GM21576 (cell line): ENCODE results near the gene GPR141.
"Not testable (repeated sequence)": the region's sequence is repeated elsewhere in the genome, so short reads cannot be mapped to it uniquely, and the experiment has no call there.

Experiments
- ATAC-seq: cut with Tn5 transposase; IDR thresholded peaks from one replicate; pipeline ENCODE4 v1.9.1; 2021; ENCODE audit warnings: mild to moderate bottlenecking, moderate library complexity; ENCODE audit not compliant: unreplicated experiment

The GPR141 gene

DNA sequence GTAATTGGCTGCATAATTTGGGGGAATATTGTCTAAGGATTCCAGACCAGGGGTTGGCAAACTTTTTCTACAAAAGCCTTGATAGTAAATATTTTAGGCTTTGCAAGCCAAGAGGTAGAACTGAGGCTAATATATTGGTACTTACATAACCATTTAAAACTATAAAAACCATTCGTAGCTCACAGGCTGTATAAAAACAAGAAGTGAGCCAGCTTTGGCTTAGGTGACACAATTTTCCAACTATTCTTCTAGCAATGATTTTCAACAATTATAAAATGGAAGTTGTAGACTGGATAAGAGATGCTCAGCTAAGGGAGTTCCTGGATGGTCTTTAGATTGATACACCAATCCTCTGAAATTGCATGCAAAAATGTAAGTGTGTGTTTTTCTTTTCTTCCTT is 1.4 kb downstream of the GPR141 start:
- ATAC-seq: no peak

DNA sequence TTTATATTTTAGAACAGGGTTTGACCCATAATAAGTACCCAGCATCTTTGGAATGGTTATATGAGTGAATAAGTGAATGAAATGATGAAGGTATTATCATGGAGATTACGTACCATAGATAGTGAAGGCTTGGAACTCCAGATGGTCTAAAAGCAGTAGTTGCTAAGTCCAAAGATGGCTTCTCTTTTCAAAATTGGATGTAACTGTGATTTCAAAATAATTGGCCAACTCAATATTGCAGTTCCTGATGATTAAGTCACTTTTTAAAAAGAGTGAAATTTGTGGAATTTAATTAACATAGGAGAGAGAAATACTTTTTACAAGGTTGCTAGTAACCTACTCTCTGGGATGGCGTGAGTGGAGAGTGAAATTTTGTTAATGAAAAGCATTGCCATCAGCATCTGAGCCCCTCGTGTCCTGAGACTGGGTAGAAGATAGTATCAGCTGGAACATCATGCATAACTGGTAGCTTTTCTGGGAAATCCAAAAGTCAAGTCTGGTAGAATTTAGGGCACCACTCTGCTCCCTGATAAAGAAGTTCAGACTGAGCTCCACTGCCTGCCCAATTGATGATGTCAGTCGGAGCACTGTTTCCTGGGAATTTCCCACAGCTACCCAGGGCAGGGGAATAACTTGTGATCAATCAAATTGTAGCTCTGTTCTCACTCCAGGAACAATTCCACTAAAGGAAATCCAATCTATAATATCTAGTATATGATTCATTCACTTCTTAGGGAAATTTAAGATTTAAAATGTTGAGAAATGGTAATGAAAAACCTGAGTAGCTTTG is 3.2 kb downstream of the GPR141 start:
- no peak for ATAC-seq

DNA sequence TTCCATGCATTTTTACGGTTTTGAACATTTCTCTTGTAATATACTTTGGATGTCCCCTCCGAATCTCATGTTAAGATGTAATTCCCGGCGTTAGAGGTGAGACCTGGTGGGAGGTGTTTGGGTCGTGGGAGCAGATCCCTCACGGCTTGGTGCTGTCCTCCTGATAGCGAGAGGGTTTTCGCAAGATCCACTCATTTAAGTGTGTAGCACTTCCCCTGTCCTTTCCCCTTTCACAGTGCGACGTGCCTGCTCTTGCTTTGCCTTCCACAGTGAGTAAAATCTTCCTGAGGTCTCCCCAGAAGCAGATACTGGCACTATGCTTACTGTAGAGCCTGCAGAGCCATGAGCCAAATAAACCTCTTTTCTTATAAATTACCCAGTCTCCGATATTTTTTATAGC is 6.6 kb downstream of the GPR141 start:
- no peak for ATAC-seq

DNA sequence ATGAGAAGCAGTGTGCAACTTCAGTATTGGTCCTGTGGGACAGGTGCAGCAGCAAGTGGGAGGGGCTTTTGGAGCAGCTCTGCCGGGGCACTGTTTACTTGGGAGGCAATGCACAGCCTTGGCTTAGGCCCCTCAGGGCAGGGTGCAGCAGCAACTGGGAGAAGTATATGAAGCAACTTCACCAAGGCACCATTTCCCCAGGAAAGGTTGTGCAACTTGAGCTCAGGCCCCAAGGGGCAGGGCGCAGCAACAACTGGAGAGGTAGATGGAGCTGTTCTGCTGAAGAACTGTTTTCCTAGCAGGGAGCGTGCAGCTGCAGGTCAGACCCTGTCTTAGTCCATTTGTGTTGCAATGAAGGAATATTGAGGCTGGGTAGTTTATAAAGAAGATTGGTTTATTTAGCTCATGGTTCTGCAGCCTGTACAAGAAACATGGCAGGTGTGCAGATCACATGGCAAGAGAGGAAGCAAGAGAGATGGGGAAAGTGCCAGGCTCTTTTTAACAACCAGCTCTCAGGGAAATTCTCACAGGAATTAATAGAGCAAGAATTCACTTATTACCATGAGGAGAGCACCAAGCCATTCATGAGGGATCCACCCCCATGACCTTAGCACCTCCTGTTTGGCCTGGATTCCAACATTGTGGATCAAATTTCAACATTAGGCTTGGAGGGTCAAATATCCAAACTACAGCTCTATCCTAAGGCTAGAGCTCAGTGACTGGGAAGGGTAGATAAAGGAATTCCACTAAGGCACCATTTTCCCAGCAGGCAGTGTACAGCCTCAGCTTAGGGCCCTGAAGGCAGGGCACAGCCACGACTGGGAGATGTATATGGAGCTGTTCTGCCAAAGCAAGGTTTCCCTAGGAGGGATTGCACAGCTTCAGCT is 10.9 kb downstream of the GPR141 start:
- no peak for ATAC-seq

DNA sequence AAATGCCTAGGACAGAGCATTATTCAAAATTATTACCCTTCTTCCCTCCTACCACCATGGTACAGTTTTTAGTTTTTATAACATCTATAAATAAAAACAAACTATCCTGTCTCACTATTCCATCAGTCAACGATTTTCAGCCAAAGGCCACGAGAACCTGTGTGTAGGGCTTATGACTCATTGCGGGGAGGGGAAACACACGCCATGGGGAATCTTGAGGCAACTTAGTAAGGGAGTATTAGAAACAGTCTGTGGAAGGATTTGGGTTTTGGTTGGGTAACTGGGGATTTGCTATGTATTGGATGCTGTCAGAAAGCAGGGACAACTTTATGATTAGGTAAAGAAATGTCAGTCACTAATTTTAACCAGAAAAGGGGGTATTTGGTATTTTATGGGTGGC is 14.7 kb downstream of the GPR141 start:
- no peak for ATAC-seq

DNA sequence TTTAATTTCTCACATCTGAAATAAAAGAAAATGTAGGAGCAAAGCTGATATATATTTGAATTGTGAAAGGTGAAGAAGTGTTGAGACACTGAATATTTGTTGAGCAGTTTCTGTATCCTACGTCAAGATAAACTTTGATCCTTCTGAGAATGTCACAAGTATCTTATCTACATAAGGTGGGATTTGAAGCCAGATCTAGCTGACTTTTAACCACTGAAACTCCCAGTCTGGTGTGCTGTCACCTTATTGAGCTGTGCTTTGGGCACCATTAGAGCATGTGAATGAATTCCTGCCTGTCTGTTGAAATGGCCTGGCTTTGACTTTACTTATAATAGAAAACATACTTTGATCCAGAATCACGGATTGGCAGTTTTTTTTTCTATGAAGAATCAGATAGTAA is 15.2 kb downstream of the GPR141 start:
- no peak for ATAC-seq

DNA sequence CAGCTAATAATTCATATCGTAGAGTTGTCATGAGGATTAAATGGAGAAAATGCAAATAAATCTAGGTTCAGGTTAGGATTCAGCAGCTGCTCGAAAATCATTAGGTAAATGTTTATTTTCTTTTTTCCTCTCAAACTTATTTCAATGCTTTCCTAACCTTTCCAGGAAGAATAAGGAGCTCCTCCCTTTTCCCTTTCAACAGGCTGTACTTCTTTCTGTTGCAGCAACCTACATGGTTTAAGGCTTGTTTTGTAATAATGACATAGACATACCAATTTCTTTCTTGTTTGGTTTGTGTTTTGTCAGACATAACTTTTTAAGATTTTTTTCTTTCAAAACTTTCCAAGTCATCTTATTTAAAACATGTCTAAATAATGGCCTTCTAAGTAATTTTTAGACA is 18.2 kb downstream of the GPR141 start:
- ATAC-seq: no peak

DNA sequence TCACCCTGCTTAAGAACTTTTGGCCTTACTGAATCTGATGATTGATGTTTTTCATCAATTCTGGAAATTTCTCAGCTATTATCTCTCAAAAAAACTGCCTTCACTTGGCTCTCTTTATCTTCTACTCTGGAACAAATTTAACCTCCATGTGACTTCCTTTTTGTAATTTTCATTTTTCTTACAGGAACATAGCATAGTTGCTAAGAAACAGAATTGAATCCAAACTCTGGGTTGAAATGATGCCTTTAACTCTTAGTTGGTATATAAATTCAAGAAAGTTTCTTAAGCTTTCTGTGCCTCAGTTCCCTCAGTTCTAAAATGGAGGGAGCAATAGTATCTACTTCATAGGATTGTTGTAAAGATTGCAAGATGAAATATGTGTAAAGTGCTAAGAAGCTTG is 19.8 kb downstream of the GPR141 start:
- ATAC-seq: no peak

DNA sequence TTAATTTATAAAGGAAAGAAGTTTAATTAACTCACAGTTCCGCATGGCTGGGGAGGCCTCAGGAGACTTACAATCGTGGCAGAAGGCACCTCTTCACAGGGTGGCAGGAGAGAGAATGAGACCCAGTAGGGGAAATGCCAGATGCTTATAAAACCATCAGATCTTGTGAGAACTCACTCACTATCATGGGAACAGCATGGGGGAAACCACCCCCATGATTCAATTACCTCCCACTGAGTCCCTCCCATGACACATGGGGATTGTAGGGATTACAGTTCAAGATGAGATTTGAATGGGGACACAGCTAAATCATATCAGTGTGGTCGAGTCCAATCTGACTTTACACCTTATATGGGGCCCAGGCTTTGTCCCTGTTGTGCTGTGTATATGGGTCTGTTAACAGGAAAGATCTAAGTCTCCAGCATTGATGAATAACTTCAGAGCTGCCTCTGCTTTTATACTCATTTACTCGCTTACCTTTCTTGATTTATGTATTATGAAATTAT is 20.8 kb downstream of the GPR141 start:
- ATAC-seq: not testable (repeated sequence)

DNA sequence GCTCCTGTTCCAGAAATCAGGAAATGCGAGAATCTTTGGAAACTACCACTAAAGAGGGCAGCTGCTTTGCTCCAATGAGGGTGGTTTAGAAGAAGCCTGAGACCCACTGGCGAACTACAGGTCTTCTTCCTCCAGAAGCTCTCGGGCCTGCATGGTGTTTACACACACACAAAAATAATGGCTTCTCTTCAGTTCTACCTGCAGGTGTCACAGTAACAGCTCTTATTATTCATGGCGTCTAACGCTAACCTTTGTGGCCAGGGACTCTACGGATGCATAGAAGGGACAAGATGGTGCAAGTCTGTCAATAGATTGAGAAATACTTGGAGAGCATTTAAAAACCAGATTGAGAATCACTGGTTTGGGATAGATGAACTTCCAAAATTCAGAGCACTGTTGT is 22.4 kb downstream of the GPR141 start:
- ATAC-seq: no peak

DNA sequence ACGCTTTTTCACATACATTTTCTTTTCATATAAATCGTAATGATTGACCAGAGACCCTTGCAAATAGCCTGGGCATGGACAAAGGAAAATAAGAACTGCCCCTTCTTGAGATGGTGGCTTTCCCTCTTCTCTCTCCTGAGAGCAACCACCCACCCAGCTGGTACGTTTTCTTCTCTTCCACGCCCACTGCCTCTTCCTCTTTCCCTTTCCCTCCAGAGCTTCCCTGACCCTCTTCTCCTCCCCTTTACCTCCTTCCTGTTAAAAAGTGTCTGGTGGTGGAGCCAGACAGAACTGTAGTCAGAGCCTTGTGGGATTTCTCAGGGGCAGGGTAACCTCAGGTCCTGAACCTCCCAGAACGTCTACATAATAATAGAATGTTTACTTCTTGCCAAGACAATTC is 23.2 kb downstream of the GPR141 start:
- no peak for ATAC-seq

DNA sequence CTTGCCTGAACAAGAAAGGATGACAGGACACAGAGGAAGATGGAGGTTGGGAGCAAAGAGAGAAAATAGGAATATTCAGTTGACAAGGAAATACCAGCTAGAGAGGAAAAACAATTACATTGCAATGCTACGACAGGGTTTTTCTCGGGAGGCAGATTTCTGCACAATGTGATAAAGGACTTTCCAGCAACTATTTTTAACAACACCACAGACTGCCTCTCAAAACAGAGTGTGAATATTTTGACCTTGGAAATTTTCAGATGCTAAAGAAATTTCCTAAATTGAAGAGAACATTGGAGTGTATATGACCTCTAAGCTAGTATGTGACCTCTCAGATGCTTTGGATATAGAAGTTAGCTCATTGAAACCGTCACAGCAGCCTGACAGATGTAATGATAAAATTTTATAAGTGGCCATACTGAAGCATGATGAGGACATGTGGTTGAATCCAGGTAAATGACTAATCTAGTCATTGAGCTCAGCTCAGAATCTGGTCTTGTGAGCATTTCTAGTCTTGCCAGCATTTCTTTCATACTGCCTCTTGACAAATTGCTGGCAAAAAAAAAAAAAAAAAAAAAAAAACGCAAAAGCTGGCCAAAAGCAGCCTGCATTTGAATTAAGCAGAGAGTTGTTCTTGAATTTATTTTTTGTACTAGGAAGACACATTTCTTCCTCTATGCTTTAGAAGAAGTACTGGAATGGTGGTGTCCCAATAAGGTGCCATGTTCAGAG is 24.4 kb downstream of the GPR141 start:
- no peak for ATAC-seq

DNA sequence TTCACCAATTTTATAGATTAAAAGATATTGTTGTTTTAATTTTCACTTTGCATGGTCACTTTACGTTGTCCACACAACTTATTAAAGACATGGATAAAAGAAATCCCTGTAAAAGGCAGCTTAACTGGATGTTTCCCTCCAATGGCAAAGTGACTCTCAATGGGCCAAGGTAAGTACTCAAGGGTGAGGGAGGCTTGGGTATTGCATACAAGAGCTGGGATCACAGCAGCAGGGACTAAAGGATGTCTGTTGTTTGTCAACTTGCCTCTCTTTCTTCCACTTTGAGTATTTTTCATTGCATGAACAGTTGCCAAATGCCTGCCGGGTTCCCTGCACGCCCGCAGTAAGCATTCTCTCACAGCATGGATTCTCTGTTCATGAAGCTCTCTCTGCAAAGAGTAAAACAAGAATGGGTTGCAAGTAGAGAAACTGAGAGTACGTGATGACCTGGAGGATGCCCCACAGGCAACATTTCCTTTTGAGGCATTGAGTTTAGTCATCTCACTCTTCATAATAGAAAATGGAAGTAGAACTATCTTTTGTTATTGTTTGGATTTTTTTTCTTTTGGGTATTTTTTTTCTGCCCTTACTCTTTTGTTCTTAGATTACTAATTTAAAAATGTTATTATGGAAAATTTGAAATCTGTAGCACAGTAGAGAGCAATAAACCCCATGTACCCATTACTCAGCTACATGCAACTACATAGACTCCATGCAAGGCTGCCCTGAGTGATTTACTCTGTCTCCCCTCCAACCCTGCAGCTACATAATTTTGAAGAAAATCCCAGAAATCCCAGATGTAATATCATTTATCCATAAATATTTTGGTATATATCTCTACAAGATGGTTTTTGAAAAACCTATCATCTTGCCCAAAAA is 26.3 kb downstream of the GPR141 start:
- peak; percentile 98 for ATAC-seq

DNA sequence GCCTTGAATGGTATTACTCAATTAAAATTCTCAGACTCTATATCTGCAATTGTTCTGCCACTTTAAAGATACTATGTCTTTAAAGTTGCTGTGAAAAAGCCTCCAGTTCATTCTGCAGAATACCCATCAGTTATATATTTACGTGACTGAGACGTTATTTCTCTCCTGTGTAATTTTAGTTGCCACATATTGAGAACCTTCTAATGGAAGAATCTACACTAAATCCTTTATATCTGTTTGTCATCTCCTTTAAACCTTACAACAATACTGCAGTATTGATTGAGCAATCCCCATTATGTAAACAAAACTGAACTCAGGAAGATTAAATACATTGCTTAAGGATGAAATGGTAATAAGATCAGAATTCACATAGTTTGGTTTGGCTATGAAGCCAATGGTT is 30.0 kb downstream of the GPR141 start:
- no peak for ATAC-seq

DNA sequence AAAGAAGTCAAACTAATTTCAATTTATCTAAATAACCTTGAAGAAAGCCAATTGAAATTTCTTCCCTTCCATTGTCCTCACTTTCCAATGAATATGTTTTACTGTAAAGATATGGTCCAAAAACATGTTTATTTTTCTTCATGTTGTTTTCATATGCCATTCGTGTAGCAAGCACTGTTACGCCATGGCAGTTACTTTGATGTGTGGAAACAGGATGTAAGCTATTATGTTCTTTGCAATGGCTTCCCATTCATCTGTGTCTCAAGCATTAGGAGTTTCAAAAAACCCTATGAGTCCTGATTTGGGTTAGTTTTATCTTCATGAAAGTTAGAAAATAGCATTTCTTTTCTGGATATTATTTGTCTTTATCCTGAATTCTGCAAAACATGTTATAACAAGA is 31.0 kb downstream of the GPR141 start:
- ATAC-seq: no peak

DNA sequence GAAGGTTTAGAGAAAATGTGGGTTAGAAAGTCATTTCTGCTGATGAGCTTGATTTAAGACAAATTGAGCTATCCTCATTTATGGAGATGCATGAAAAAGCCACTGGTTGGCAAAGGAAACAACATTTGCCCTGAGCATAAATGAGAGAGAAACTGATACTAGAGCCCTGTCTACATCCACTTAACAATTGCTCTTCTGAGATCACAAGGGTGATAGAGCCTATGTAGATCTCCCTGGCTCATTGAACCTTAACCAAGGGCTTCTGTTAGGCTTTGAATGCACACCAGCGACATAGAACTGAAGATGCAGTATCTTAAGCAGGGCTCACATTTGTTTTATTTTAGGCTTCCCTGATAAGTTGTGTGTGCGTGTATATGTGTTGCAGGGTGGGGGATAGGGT is 35.0 kb downstream of the GPR141 start:
- peak; percentile 58 for ATAC-seq

DNA sequence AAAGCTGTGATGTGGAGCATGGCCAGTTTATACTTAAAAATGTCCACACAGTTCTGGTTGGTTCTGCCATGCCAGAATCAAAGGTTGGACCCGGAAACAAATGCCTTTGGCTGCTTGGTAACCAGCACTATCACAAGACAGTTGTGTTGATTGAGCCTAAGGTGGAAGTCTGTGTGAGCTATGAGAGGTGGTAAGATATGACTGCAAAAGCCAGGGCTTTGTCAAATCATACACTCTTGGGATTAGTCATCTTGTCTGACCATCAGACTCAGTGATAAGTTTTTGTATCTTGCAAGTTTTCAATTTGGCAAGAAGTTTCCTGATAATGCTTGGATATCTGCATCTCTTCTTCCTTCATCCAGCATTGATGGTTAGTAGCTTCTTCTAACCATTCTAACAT is 35.5 kb downstream of the GPR141 start:
- peak; percentile 90 for ATAC-seq

DNA sequence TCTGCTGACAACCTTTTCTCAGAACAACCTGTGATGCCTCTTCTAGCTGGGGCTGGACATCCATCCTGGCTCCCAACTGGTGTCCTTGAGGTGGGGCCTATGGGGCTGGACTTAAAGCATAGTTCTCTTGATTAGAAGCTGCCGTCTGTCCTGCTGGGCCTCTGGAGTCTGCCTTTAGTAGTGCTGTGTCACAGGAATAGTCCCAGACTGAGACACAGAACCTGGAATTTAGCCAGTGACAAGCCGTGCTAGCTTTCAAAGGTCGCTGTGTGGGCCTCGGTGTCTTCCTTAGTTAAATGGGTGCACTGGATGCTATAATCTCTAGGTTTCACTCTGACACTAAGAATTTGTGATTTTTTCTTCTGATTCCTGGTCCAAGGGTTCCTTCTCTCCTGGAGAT is 41.2 kb downstream of the GPR141 start:
- no peak for ATAC-seq

DNA sequence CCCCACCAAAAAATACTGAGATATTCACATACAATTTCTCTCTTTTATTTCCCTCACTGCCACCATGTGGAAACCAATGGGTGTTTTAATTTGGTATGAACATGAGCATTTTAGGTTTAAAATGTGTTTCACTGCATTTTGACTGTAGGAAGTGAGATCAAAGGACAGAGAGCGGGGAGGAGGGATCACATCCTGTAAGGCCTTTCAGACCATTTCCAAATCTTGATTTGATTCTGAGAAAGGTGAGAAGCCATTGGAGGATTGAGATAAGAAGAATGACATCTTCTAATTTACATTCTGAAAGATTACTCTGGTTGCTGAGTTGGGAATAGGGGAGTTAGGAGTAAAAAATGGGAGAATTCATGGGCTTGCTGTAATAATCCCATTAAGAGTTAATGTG is 42.5 kb downstream of the GPR141 start:
- ATAC-seq: no peak

DNA sequence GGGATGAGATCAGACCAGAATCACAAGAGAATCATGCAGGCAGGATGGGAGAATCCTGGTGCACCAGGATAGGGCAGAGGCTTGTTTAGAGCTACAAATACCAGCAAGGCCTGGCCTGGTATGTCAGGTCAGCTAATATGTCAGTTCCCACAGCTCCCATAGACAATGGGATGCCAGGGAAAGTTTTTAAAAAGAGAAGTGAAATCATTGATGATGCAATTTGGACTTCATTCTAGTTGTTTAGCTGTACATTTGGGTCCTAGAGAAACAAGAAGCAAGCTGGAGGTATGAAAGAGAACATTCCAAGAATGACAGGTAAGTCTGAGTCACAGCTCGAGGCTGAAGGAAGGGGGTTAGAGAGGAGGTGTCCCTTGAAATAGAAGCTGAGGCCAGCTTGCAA is 45.2 kb downstream of the GPR141 start:
- ATAC-seq: peak; percentile 57
